Measurements from ENCODE around the gene HLTF. TPM values are rescaled to one million over a fixed set of nuclear protein-coding genes. Genes with fewer than 3 reads are reported as not detected.
A peak's percentile ranks its signal among the peaks of the same experiment; 100 is the strongest.

HLTF gene
- total RNA-seq, 1 experiment from 2014 or later, result 39.6 TPM

- H3K27me3 ChIP-seq, result no peaks in the 10 kb centered on the region
- no peak for DNase-seq
- no peak overlapping the region for H3K4me3 ChIP-seq
- peaks cover 82% of the 10 kb centered on the region for H3K36me3 ChIP-seq
- no peaks in the 10 kb centered on the region for H3K9me3 ChIP-seq
Measured at GRCh38 chr3:149042789-149043386, 43.4 kb downstream of the HLTF start.

- Histone ChIP-seq H3K27me3 (no peaks in the 10 kb centered on the region), H3K36me3 (peaks cover 67% of the 10 kb centered on the region), H3K4me3 (no peak overlapping the region), H3K9me3 (no peaks in the 10 kb centered on the region)
- DNase-seq, result no peak
Measured at GRCh38 chr3:149038322-149038721, 48.0 kb downstream of the HLTF start.

- H3K27me3 ChIP-seq, result no peaks in the 10 kb centered on the region
- peaks cover 68% of the 10 kb centered on the region for H3K36me3 ChIP-seq
Measured at GRCh38 chr3:149037684-149038083, 48.6 kb downstream of the HLTF start.

GRCh38 chr3:149031096-149031495 is 55.2 kb downstream of the HLTF start:
- no peaks in the 10 kb centered on the region for H3K9me3 ChIP-seq
- no peak overlapping the region for H3K4me3 ChIP-seq
- DNase-seq, result no peak
- no peaks in the 10 kb centered on the region for H3K27me3 ChIP-seq
- H3K36me3 ChIP-seq, result peaks cover 54% of the 10 kb centered on the region

More at GRCh38 chr3:149037684-149038083, 48.6 kb downstream of the HLTF start:
- Histone ChIP-seq H3K4me3 (no peak overlapping the region), H3K9me3 (no peaks in the 10 kb centered on the region)
- DNase-seq, result no peak

- H3K36me3 ChIP-seq, result peaks cover 69% of the 10 kb centered on the region
- DNase-seq, result no peak
Measured at GRCh38 chr3:149026718-149027117, 59.6 kb downstream of the HLTF start.

GRCh38 chr3:149023951-149024350 is 62.4 kb downstream of the HLTF start:
- Histone ChIP-seq H3K9me3 (peaks cover 3% of the 10 kb centered on the region), H3K4me3 (no peak overlapping the region), H3K36me3 (peaks cover 70% of the 10 kb centered on the region), H3K27me3 (no peaks in the 10 kb centered on the region)
- DNase-seq, result peak; percentile 14

More at GRCh38 chr3:149026718-149027117, 59.6 kb downstream of the HLTF start:
- Histone ChIP-seq H3K4me3 (no peak overlapping the region), H3K9me3 (peaks cover 3% of the 10 kb centered on the region), H3K27me3 (no peaks in the 10 kb centered on the region)

GRCh38 chr3:149021830-149022229 is 64.5 kb downstream of the HLTF start:
- Histone ChIP-seq H3K27me3 (no peaks in the 10 kb centered on the region), H3K36me3 (peaks cover 62% of the 10 kb centered on the region), H3K4me3 (no peak overlapping the region), H3K9me3 (peaks cover 3% of the 10 kb centered on the region)
- DNase-seq, result no peak

GRCh38 chr3:149020839-149021252 is 65.5 kb downstream of the HLTF start:
- H3K36me3 ChIP-seq, result peaks cover 52% of the 10 kb centered on the region
- no peaks in the 10 kb centered on the region for H3K27me3 ChIP-seq
- no peak overlapping the region for H3K4me3 ChIP-seq
- H3K9me3 ChIP-seq, result peaks cover 3% of the 10 kb centered on the region
- no peak for DNase-seq

- DNase-seq, result peak; percentile 58
- H3K4me3 ChIP-seq, result no peak overlapping the region
- peaks cover 3% of the 10 kb centered on the region for H3K9me3 ChIP-seq
- H3K27me3 ChIP-seq, result no peaks in the 10 kb centered on the region
- peaks cover 46% of the 10 kb centered on the region for H3K36me3 ChIP-seq
Measured at GRCh38 chr3:149020196-149020838, 66.0 kb downstream of the HLTF start.

GRCh38 chr3:149019580-149019979 is 66.8 kb downstream of the HLTF start:
- Histone ChIP-seq H3K4me3 (no peak overlapping the region), H3K9me3 (no peaks in the 10 kb centered on the region; the same call in 1 of the 2 replicates), H3K27me3 (no peaks in the 10 kb centered on the region), H3K36me3 (peaks cover 39% of the 10 kb centered on the region)
- no peak for DNase-seq

GRCh38 chr3:149018247-149018646 is 68.1 kb downstream of the HLTF start:
- Histone ChIP-seq H3K36me3 (peaks cover 31% of the 10 kb centered on the region), H3K4me3 (no peak overlapping the region), H3K27me3 (no peaks in the 10 kb centered on the region), H3K9me3 (no peaks in the 10 kb centered on the region)
- no peak for DNase-seq

GRCh38 chr3:149016669-149017541 is 69.4 kb downstream of the HLTF start:
- H3K36me3 ChIP-seq, result peaks cover 31% of the 10 kb centered on the region
- no peaks in the 10 kb centered on the region for H3K9me3 ChIP-seq
- H3K4me3 ChIP-seq, result no peak overlapping the region
- DNase-seq, result no peak
- no peaks in the 10 kb centered on the region for H3K27me3 ChIP-seq

GRCh38 chr3:149016242-149016641 is 70.1 kb downstream of the HLTF start:
- DNase-seq, result no peak
- H3K4me3 ChIP-seq, result no peak overlapping the region
- no peaks in the 10 kb centered on the region for H3K27me3 ChIP-seq
- peaks cover 36% of the 10 kb centered on the region for H3K36me3 ChIP-seq
- H3K9me3 ChIP-seq, result no peaks in the 10 kb centered on the region

GRCh38 chr3:149015393-149015792 is 70.9 kb downstream of the HLTF start:
- H3K27me3 ChIP-seq, result no peaks in the 10 kb centered on the region
- H3K36me3 ChIP-seq, result peaks cover 36% of the 10 kb centered on the region
- H3K4me3 ChIP-seq, result no peak overlapping the region
- H3K9me3 ChIP-seq, result no peaks in the 10 kb centered on the region
- DNase-seq, result no peak

- H3K9me3 ChIP-seq, result no peaks in the 10 kb centered on the region
- DNase-seq, result no peak
- no peaks in the 10 kb centered on the region for H3K27me3 ChIP-seq
- no peak overlapping the region for H3K4me3 ChIP-seq
- H3K36me3 ChIP-seq, result peaks cover 47% of the 10 kb centered on the region
Measured at GRCh38 chr3:149013726-149014125, 72.6 kb downstream of the HLTF start.

GRCh38 chr3:149011676-149012075 is 74.7 kb downstream of the HLTF start:
- Histone ChIP-seq H3K36me3 (peaks cover 55% of the 10 kb centered on the region), H3K27me3 (no peaks in the 10 kb centered on the region), H3K4me3 (no peak overlapping the region), H3K9me3 (no peaks in the 10 kb centered on the region)
- DNase-seq, result no peak

- Histone ChIP-seq H3K9me3 (no peaks in the 10 kb centered on the region), H3K36me3 (peaks cover 62% of the 10 kb centered on the region), H3K4me3 (no peak overlapping the region), H3K27me3 (no peaks in the 10 kb centered on the region)
- DNase-seq, result no peak
Measured at GRCh38 chr3:149010966-149011365, 75.4 kb downstream of the HLTF start.
